RWPE2 (cell line): ENCODE data around the gene KATNAL1.

Experiments used
- ATAC-seq: fragments of 200-7000 bp; cut with Tn5 transposase; 3 replicates; pipeline ENCODE4 v1.9.1; 2021; ENCODE audit warnings: low read depth
- DNase-seq: peaks from one replicate; pipeline ENCODE4 v3.0.0-alpha.2; 2020; ENCODE audit warnings: low spot score
- H3K27ac ChIP-seq: fragments of 450-650 bp; 2 replicates; pipeline ENCODE4 v1.5.1; 2017; ENCODE audit warnings: mild to moderate bottlenecking; ENCODE audit not compliant: poor library complexity, severe bottlenecking
- H3K27me3 ChIP-seq: fragments of 250-450 bp; sonication (Bioruptor Pico); 2 replicates; pipeline ENCODE4 v1.5.1; 2021; ENCODE audit warnings: mild to moderate bottlenecking, moderate library complexity; ENCODE audit not compliant: insufficient read depth, poor library complexity, severe bottlenecking
- H3K36me3 ChIP-seq: fragments of 250-450 bp; sonication (Bioruptor Pico); 2 replicates; pipeline ENCODE4 v1.5.1; 2020; ENCODE audit warnings: low read depth, mild to moderate bottlenecking, moderate library complexity
- H3K4me1 ChIP-seq: fragments of 250-450 bp; sonication (Bioruptor Pico); 2 replicates; pipeline ENCODE4 v1.5.1; 2021; ENCODE audit warnings: mild to moderate bottlenecking, moderate library complexity; ENCODE audit not compliant: insufficient read depth, poor library complexity, severe bottlenecking
- H3K4me3 ChIP-seq: fragments of 250-450 bp; sonication (Bioruptor Pico); 2 replicates; pipeline ENCODE4 v1.5.1; 2021; ENCODE audit warnings: mild to moderate bottlenecking, moderate library complexity; ENCODE audit not compliant: severe bottlenecking
- H3K9me3 ChIP-seq: fragments of 250-450 bp; sonication (Bioruptor Pico); 2 replicates; pipeline ENCODE4 v1.5.1; 2021; ENCODE audit warnings: mild to moderate bottlenecking, moderate library complexity; ENCODE audit not compliant: severe bottlenecking
- TF ChIP-seq, protein P1 (sequence below): fragments of 450-650 bp; IDR thresholded peaks from one replicate; pipeline ENCODE4 v1.5.1; 2017; ENCODE audit warnings: mild to moderate bottlenecking, moderate library complexity; ENCODE audit not compliant: poor library complexity, severe bottlenecking

KATNAL1 gene

DNA sequence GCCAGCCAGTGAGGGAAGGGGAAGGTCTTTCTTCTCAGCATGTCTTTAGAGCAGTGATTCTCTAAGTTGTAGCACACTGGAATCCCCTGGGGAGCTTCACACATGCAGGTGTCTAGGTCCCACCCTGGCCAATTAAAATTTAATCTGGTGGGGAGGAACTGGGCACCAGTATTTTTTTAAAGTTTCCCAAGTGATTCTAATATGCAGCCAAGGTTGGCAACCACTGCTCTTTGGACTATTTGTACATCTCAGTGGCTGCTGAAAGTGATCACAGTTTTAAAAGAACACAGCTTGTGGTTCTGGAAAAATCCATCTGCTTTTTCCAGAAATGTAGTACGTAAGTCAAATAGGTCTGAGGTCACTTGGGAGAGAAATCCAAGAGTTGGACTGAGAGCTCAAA lies 10.7 kb upstream of the KATNAL1 start:
- ATAC-seq (no peak), DNase-seq (no peak)
- H3K27me3 ChIP-seq = no peaks in the 10 kb centered on the region
- no peaks in the 10 kb centered on the region for H3K9me3 ChIP-seq
- H3K36me3 ChIP-seq = no peaks in the 10 kb centered on the region
- H3K27ac ChIP-seq = no peak overlapping the region
- peaks cover under 1% of the 10 kb centered on the region for H3K4me1 ChIP-seq
- no peak overlapping the region for H3K4me3 ChIP-seq
- TF ChIP-seq, protein P1, sequence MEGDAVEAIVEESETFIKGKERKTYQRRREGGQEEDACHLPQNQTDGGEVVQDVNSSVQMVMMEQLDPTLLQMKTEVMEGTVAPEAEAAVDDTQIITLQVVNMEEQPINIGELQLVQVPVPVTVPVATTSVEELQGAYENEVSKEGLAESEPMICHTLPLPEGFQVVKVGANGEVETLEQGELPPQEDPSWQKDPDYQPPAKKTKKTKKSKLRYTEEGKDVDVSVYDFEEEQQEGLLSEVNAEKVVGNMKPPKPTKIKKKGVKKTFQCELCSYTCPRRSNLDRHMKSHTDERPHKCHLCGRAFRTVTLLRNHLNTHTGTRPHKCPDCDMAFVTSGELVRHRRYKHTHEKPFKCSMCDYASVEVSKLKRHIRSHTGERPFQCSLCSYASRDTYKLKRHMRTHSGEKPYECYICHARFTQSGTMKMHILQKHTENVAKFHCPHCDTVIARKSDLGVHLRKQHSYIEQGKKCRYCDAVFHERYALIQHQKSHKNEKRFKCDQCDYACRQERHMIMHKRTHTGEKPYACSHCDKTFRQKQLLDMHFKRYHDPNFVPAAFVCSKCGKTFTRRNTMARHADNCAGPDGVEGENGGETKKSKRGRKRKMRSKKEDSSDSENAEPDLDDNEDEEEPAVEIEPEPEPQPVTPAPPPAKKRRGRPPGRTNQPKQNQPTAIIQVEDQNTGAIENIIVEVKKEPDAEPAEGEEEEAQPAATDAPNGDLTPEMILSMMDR = no peak

DNA sequence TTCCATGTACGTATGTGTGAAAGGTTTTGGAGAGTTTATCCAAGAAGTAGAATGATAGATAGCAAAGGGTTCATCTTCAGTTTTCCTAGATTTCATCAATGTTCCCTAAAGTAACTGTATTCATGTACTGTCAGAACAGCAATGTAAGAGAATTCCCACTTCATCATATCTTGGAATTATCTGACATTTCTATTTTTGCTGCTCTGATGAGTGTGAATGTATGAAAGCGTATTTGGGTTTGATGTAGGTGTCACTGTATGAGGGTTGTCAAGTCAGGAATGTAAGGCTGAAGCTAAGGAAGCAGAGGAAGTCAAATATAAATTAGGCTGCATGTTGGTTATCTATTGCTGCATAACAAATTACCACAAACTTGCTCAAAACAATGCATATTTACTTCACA lies 7.2 kb upstream of the KATNAL1 start:
- DNase-seq (no peak), ATAC-seq (no peak)
- H3K27ac ChIP-seq = no peak overlapping the region
- TF ChIP-seq, protein P1 = no peak
- H3K4me3 ChIP-seq = no peak overlapping the region
- H3K27me3 ChIP-seq = no peaks in the 10 kb centered on the region
- H3K9me3 ChIP-seq = no peaks in the 10 kb centered on the region
- H3K36me3 ChIP-seq = no peaks in the 10 kb centered on the region
- peaks cover 12% of the 10 kb centered on the region for H3K4me1 ChIP-seq

DNA sequence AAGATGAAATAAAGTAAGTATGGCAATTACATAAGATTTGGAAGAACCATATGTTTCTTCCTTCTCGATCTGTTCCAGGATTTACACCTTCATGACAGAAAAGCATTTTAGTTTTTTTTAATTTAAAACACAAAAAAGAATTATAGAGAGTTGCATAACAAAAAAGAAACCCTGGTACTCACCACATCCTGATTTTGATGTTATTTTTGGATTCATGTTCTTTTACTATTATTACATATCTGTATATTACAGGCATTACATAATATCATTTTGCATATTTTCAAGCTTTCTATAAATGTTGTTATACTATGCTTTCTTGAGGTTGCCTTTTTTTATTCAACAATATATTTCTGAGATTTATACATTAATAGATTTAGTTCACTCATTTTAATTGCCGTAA lies 6.7 kb upstream of the KATNAL1 start:
- Histone ChIP-seq H3K4me1 (peaks cover 12% of the 10 kb centered on the region), H3K27me3 (no peaks in the 10 kb centered on the region), H3K9me3 (no peaks in the 10 kb centered on the region), H3K36me3 (no peaks in the 10 kb centered on the region), H3K27ac (no peak overlapping the region), H3K4me3 (no peak overlapping the region)
- TF ChIP-seq, protein P1 = no peak
- DNase-seq (no peak), ATAC-seq (no peak)

DNA sequence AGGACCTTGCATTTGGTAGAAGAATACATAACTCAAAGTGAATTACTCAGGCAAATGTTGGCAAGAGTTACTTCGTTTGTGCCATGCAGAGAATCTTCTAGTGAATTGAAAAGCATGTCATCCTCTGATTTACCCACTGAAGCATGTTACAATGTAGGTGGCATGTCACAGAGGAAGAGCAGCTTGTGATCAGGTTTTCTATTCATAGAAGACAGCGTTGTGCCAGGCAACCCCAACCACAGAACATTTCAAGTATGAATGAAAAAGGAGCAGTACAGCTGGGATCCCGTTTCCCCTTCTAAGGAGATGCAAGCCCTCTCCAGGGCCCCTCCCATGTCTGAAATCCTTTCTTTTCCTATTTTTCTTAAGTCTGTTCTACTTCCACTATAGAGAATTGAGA lies 6.0 kb upstream of the KATNAL1 start:
- ATAC-seq (no peak), DNase-seq (no peak)
- Histone ChIP-seq H3K4me1 (peaks cover 14% of the 10 kb centered on the region), H3K27me3 (no peaks in the 10 kb centered on the region), H3K9me3 (no peaks in the 10 kb centered on the region), H3K36me3 (no peaks in the 10 kb centered on the region), H3K4me3 (no peak overlapping the region), H3K27ac (no peak overlapping the region)
- TF ChIP-seq, protein P1 = no peak

DNA sequence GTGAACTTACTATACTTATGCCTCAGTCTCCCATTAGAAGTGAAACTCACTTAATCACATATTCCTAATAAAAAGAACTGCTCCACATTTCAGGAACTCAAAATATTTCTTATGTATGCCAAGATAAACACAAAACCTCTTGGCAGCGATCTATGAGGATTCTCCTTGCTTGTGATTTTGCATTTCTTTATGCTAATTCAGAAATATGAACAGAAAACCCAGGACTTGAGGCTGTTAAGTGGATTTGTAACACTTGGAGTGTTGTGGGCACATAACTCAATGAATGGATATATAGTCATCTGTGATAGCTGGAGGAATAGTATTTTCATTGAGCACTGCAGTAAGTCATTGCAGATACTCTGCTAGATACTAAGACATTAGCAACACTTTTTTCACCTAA lies 5.6 kb upstream of the KATNAL1 start:
- Histone ChIP-seq H3K4me3 (no peak overlapping the region), H3K27me3 (no peaks in the 10 kb centered on the region), H3K4me1 (peaks cover 18% of the 10 kb centered on the region)

More for the DNA sequence above, 5.6 kb upstream of the KATNAL1 start:
- no peaks in the 10 kb centered on the region for H3K9me3 ChIP-seq
- ATAC-seq = no peak
- no peak overlapping the region for H3K27ac ChIP-seq
- H3K36me3 ChIP-seq = no peaks in the 10 kb centered on the region
- TF ChIP-seq, protein P1 = no peak
- DNase-seq = no peak
